Astrocyte (in vitro differentiated cells and primary cell): ENCODE measurements around the gene PYGM. TPM values are rescaled to one million over a fixed set of nuclear protein-coding genes. Genes with fewer than 3 reads are reported as not detected.

Source experiments
- DNase-seq: peaks from one replicate; pipeline ENCODE4 v3.0.0-alpha.2; 2010; ENCODE audit warnings: low read depth
- FAIRE-seq: peaks from 2 replicates; lab custom pipeline; 2011; peaks lifted over from hg19 to GRCh38; lab: Jason Lieb, UNC
- H2AFZ ChIP-seq: 2 replicates; pipeline ENCODE4 v1.6.0; 2012; ENCODE audit warnings: low read depth, low read length, inconsistent platforms
- H3K27ac ChIP-seq: 2 replicates; pipeline ENCODE4 v1.5.1; 2011; ENCODE audit warnings: low read depth, low read length, inconsistent platforms
- H3K27me3 ChIP-seq: 2 replicates; pipeline ENCODE4 v1.6.0; 2011; ENCODE audit warnings: low read length, inconsistent platforms; ENCODE audit not compliant: insufficient read depth
- H3K36me3 ChIP-seq: 2 replicates; pipeline ENCODE4 v1.5.1; 2011; ENCODE audit warnings: low read length, inconsistent platforms; ENCODE audit not compliant: insufficient read depth
- H3K4me1 ChIP-seq: 2 replicates; pipeline ENCODE4 v1.5.1; 2011; ENCODE audit warnings: low read length, inconsistent platforms; ENCODE audit not compliant: insufficient read depth
- H3K4me2 ChIP-seq: 2 replicates; pipeline ENCODE4 v1.6.0; 2012; ENCODE audit warnings: low read length, inconsistent platforms
- H3K4me3 ChIP-seq: 2 replicates; pipeline ENCODE4 v1.5.1; 2011; ENCODE audit warnings: low read depth, mild to moderate bottlenecking, low read length, inconsistent platforms; ENCODE audit not compliant: insufficient read depth
- H3K79me2 ChIP-seq: 2 replicates; pipeline ENCODE4 v1.6.0; 2012; ENCODE audit warnings: mild to moderate bottlenecking, low read length, inconsistent platforms; ENCODE audit not compliant: insufficient read depth
- H3K9ac ChIP-seq: 2 replicates; pipeline ENCODE4 v1.6.0; 2012; ENCODE audit warnings: mild to moderate bottlenecking, low read length, inconsistent platforms
- H3K9me3 ChIP-seq: 2 replicates; pipeline ENCODE4 v1.5.1; 2012; ENCODE audit warnings: low read depth, mild to moderate bottlenecking, low read length, inconsistent platforms; ENCODE audit not compliant: insufficient read depth
- H4K20me1 ChIP-seq: 2 replicates; pipeline ENCODE4 v1.6.0; 2012; ENCODE audit warnings: low read length, inconsistent platforms; ENCODE audit not compliant: insufficient read depth
- H3K27ac Mint-ChIP-seq: one replicate; pipeline ENCODE4 v1.8.0; 2021; ENCODE audit warnings: mild to moderate bottlenecking, mixed read lengths; ENCODE audit not compliant: unreplicated experiment
- H3K27me3 Mint-ChIP-seq: one replicate; pipeline ENCODE4 v1.8.0; 2021; ENCODE audit warnings: low read depth, mixed read lengths; ENCODE audit not compliant: unreplicated experiment
- H3K36me3 Mint-ChIP-seq: one replicate; pipeline ENCODE4 v1.8.0; 2021; ENCODE audit warnings: low read depth, mixed read lengths; ENCODE audit not compliant: unreplicated experiment
- H3K4me1 Mint-ChIP-seq: one replicate; pipeline ENCODE4 v1.8.0; 2021; ENCODE audit warnings: low read depth, mixed read lengths; ENCODE audit not compliant: unreplicated experiment
- H3K4me3 Mint-ChIP-seq: one replicate; pipeline ENCODE4 v1.8.0; 2021; ENCODE audit warnings: mild to moderate bottlenecking, moderate library complexity, mixed read lengths; ENCODE audit not compliant: unreplicated experiment
- H3K9me3 Mint-ChIP-seq: one replicate; pipeline ENCODE4 v1.8.0; 2021; ENCODE audit warnings: mild to moderate bottlenecking, mixed read lengths; ENCODE audit not compliant: unreplicated experiment
- CTCF ChIP-seq: IDR thresholded peaks from 2 replicates; pipeline ENCODE4 v1.5.1; 2011; ENCODE audit warnings: low read depth, mild to moderate bottlenecking, inconsistent platforms, low read length, moderate library complexity; ENCODE audit not compliant: insufficient read depth
- EZH2 ChIP-seq: IDR thresholded peaks from 2 replicates; pipeline ENCODE4 v1.6.1; 2012; ENCODE audit warnings: mild to moderate bottlenecking, low read length, inconsistent platforms; ENCODE audit not compliant: insufficient read depth
- total RNA-seq: library from RNA; stranded (reverse); gene quantifications from 2 replicates; pipeline ENCODE4 v1.2.1, GENCODE V29; 2021

Gene PYGM
- total RNA-seq, 1 donor from 2014 or later = 0.68 TPM

- no peaks in the 10 kb centered on the region for H3K36me3 ChIP-seq
- no peak overlapping the region for H3K27ac Mint-ChIP-seq
- H3K27ac ChIP-seq = no peak overlapping the region
- no peak overlapping the region for H2AFZ ChIP-seq
- TF ChIP-seq CTCF = no peak
- TF ChIP-seq EZH2 = no peak
- DNase-seq = no peak
- H3K9me3 ChIP-seq = no peaks in the 10 kb centered on the region
- H4K20me1 ChIP-seq = no peaks in the 10 kb centered on the region
- H3K4me3 Mint-ChIP-seq = peak overlapping the region; percentile 14
- peak overlapping the region; percentile 22 for H3K4me2 ChIP-seq
- H3K4me1 ChIP-seq = no peaks in the 10 kb centered on the region
- H3K4me1 Mint-ChIP-seq = peaks cover 3% of the 10 kb centered on the region
- H3K9ac ChIP-seq = no peak overlapping the region
- H3K27me3 ChIP-seq = peaks cover 12% of the 10 kb centered on the region
- no peak for FAIRE-seq
- H3K79me2 ChIP-seq = no peaks in the 10 kb centered on the region
- H3K27me3 Mint-ChIP-seq = peaks cover 44% of the 10 kb centered on the region
- H3K36me3 Mint-ChIP-seq = peaks cover 2% of the 10 kb centered on the region
- H3K4me3 ChIP-seq = no peak overlapping the region
- no peaks in the 10 kb centered on the region for H3K9me3 Mint-ChIP-seq
These were observed 29.9 kb downstream of the PYGM start for GRCh38 chr11:64729851-64730382.

- Histone ChIP-seq H4K20me1 (no peaks in the 10 kb centered on the region), H3K9ac (no peak overlapping the region), H2AFZ (no peak overlapping the region), H3K27ac (no peak overlapping the region), H3K4me3 (no peak overlapping the region), H3K4me1 (no peaks in the 10 kb centered on the region), H3K9me3 (no peaks in the 10 kb centered on the region), H3K4me2 (no peak overlapping the region), H3K36me3 (no peaks in the 10 kb centered on the region), H3K27me3 (peaks cover 17% of the 10 kb centered on the region), H3K79me2 (no peaks in the 10 kb centered on the region)
- TF ChIP-seq EZH2 = no peak
- no peak for TF ChIP-seq CTCF
- Mint-ChIP-seq H3K4me3 (no peak overlapping the region), H3K4me1 (no peaks in the 10 kb centered on the region), H3K9me3 (no peaks in the 10 kb centered on the region), H3K27ac (no peak overlapping the region), H3K36me3 (no peaks in the 10 kb centered on the region), H3K27me3 (peaks cover 43% of the 10 kb centered on the region)
- FAIRE-seq (no peak), DNase-seq (no peak)
These were observed 30.9 kb downstream of the PYGM start for GRCh38 chr11:64728757-64729365.

GRCh38 chr11:64726867-64727530 is 32.8 kb downstream of the PYGM start:
- Histone ChIP-seq H3K27ac (no peak overlapping the region), H2AFZ (no peak overlapping the region), H4K20me1 (no peaks in the 10 kb centered on the region), H3K79me2 (no peaks in the 10 kb centered on the region), H3K36me3 (no peaks in the 10 kb centered on the region), H3K9me3 (no peaks in the 10 kb centered on the region), H3K27me3 (peaks cover 21% of the 10 kb centered on the region), H3K4me1 (peaks cover 3% of the 10 kb centered on the region), H3K4me2 (no peak overlapping the region), H3K4me3 (no peak overlapping the region), H3K9ac (no peak overlapping the region)
- H3K4me1 Mint-ChIP-seq = no peaks in the 10 kb centered on the region
- H3K4me3 Mint-ChIP-seq = no peak overlapping the region
- TF ChIP-seq CTCF (no peak), EZH2 (no peak)
- no peak for FAIRE-seq
- no peaks in the 10 kb centered on the region for H3K9me3 Mint-ChIP-seq
- no peak overlapping the region for H3K27ac Mint-ChIP-seq
- peaks cover 43% of the 10 kb centered on the region for H3K27me3 Mint-ChIP-seq
- DNase-seq = no peak
- H3K36me3 Mint-ChIP-seq = no peaks in the 10 kb centered on the region
